ENCODE measurements around the gene FAM20C. TPM values are rescaled to one million over a fixed set of nuclear protein-coding genes. Genes with fewer than 3 reads are reported as not detected.
"Not testable (repeated sequence)": the region's sequence is repeated elsewhere in the genome, so short reads cannot be mapped to it uniquely, and the experiment has no call there.

FAM20C gene
- total and polyA plus RNA-seq, 4 donors = 17.1 to 58.8 (median 40.8) TPM

- H3K27ac ChIP-seq (ENCODE audit: low read depth, low read length); H3K27me3 ChIP-seq (ENCODE audit: control insufficient read depth, insufficient read depth, low read length): not testable (repeated sequence)
- WGBS (ENCODE audit: insufficient coverage) = 75% methylated on average over 2 of the region's 11 CpGs
Measured at GRCh38 chr7:182502-182901, 9.9 kb upstream of the FAM20C start.

GRCh38 chr7:183496-184292 is 8.7 kb upstream of the FAM20C start:
- H3K4me3 ChIP-seq (ENCODE audit: low read depth, low read length) = no peak overlapping the region
- H3K9me3 ChIP-seq (ENCODE audit: control insufficient read depth, insufficient read depth, low read length) = no peaks in the 10 kb centered on the region
- no peaks in the 10 kb centered on the region for H3K27me3 ChIP-seq (ENCODE audit: control insufficient read depth, insufficient read depth, low read length)
- no peaks in the 10 kb centered on the region for H3K36me3 ChIP-seq (ENCODE audit: control insufficient read depth, insufficient read depth, low read length)
- peaks cover 6% of the 10 kb centered on the region for H3K4me1 ChIP-seq (ENCODE audit: control insufficient read depth, insufficient read depth, low read length)
- DNase-seq (ENCODE audit: low read depth in 4 of 6, low spot score in 6 of 6) = no peak
- WGBS (ENCODE audit: insufficient coverage) = 65% methylated on average over 19 of the region's 30 CpGs
- no peak overlapping the region for H3K27ac ChIP-seq (ENCODE audit: low read depth, low read length)

More at GRCh38 chr7:182502-182901, 9.9 kb upstream of the FAM20C start:
- not testable (repeated sequence) for H3K9me3 ChIP-seq (ENCODE audit: control insufficient read depth, insufficient read depth, low read length); H3K36me3 ChIP-seq (ENCODE audit: control insufficient read depth, insufficient read depth, low read length); H3K4me1 ChIP-seq (ENCODE audit: control insufficient read depth, insufficient read depth, low read length); H3K4me3 ChIP-seq (ENCODE audit: low read depth, low read length)
- peak in 1 of 6 donors; percentile 47 for DNase-seq (ENCODE audit: low read depth in 4 of 6, low spot score in 6 of 6)

- no peaks in the 10 kb centered on the region for H3K9me3 ChIP-seq (ENCODE audit: control insufficient read depth, insufficient read depth, low read length)
- no peak overlapping the region for H3K4me3 ChIP-seq (ENCODE audit: low read depth, low read length)
- no peak for DNase-seq (ENCODE audit: low read depth in 4 of 6, low spot score in 6 of 6)
- H3K27ac ChIP-seq (ENCODE audit: low read depth, low read length) = no peak overlapping the region
- H3K27me3 ChIP-seq (ENCODE audit: control insufficient read depth, insufficient read depth, low read length) = no peaks in the 10 kb centered on the region
- peaks cover 6% of the 10 kb centered on the region for H3K4me1 ChIP-seq (ENCODE audit: control insufficient read depth, insufficient read depth, low read length)
- WGBS (ENCODE audit: insufficient coverage) = 68% methylated on average over 24 of the region's 27 CpGs
- peaks cover 5% of the 10 kb centered on the region for H3K36me3 ChIP-seq (ENCODE audit: control insufficient read depth, insufficient read depth, low read length)
Measured at GRCh38 chr7:184294-185264, 7.8 kb upstream of the FAM20C start.

- H3K4me3 ChIP-seq (ENCODE audit: low read depth, low read length) = no peak overlapping the region
- H3K4me1 ChIP-seq (ENCODE audit: control insufficient read depth, insufficient read depth, low read length) = peaks cover 21% of the 10 kb centered on the region
- no peak for DNase-seq (ENCODE audit: low read depth in 4 of 6, low spot score in 6 of 6)
- peaks cover 18% of the 10 kb centered on the region for H3K36me3 ChIP-seq (ENCODE audit: control insufficient read depth, insufficient read depth, low read length)
- no peaks in the 10 kb centered on the region for H3K27me3 ChIP-seq (ENCODE audit: control insufficient read depth, insufficient read depth, low read length)
- H3K9me3 ChIP-seq (ENCODE audit: control insufficient read depth, insufficient read depth, low read length) = no peaks in the 10 kb centered on the region
- H3K27ac ChIP-seq (ENCODE audit: low read depth, low read length) = no peak overlapping the region
- WGBS (ENCODE audit: insufficient coverage) = 89% methylated on average over 16 of the region's 26 CpGs
Measured at GRCh38 chr7:186516-187113, 5.8 kb upstream of the FAM20C start.

GRCh38 chr7:187227-187927 is 5.0 kb upstream of the FAM20C start:
- H3K27ac ChIP-seq (ENCODE audit: low read depth, low read length) = no peak overlapping the region
- no peaks in the 10 kb centered on the region for H3K27me3 ChIP-seq (ENCODE audit: control insufficient read depth, insufficient read depth, low read length)
- no peak for DNase-seq (ENCODE audit: low read depth in 4 of 6, low spot score in 6 of 6)
- H3K4me1 ChIP-seq (ENCODE audit: control insufficient read depth, insufficient read depth, low read length) = peaks cover 22% of the 10 kb centered on the region
- H3K9me3 ChIP-seq (ENCODE audit: control insufficient read depth, insufficient read depth, low read length) = no peaks in the 10 kb centered on the region
- peaks cover 18% of the 10 kb centered on the region for H3K36me3 ChIP-seq (ENCODE audit: control insufficient read depth, insufficient read depth, low read length)
- no peak overlapping the region for H3K4me3 ChIP-seq (ENCODE audit: low read depth, low read length)
- 78% methylated on average over 28 of the region's 28 CpGs for WGBS (ENCODE audit: insufficient coverage)

GRCh38 chr7:188174-188573 is 4.2 kb upstream of the FAM20C start:
- Histone ChIP-seq H3K9me3 (ENCODE audit: control insufficient read depth, insufficient read depth, low read length) (no peaks in the 10 kb centered on the region), H3K36me3 (ENCODE audit: control insufficient read depth, insufficient read depth, low read length) (peaks cover 18% of the 10 kb centered on the region), H3K27me3 (ENCODE audit: control insufficient read depth, insufficient read depth, low read length) (no peaks in the 10 kb centered on the region), H3K27ac (ENCODE audit: low read depth, low read length) (no peak overlapping the region), H3K4me1 (ENCODE audit: control insufficient read depth, insufficient read depth, low read length) (peaks cover 22% of the 10 kb centered on the region), H3K4me3 (ENCODE audit: low read depth, low read length) (no peak overlapping the region)
- no peak for DNase-seq (ENCODE audit: low read depth in 4 of 6, low spot score in 6 of 6)
- 68% methylated on average over 11 of the region's 11 CpGs for WGBS (ENCODE audit: insufficient coverage)

GRCh38 chr7:188727-189500 is 3.5 kb upstream of the FAM20C start:
- DNase-seq (ENCODE audit: low read depth in 4 of 6, low spot score in 6 of 6) = no peak
- Histone ChIP-seq H3K36me3 (ENCODE audit: control insufficient read depth, insufficient read depth, low read length) (peaks cover 18% of the 10 kb centered on the region), H3K4me1 (ENCODE audit: control insufficient read depth, insufficient read depth, low read length) (peaks cover 26% of the 10 kb centered on the region), H3K4me3 (ENCODE audit: low read depth, low read length) (no peak overlapping the region), H3K27me3 (ENCODE audit: control insufficient read depth, insufficient read depth, low read length) (no peaks in the 10 kb centered on the region), H3K9me3 (ENCODE audit: control insufficient read depth, insufficient read depth, low read length) (no peaks in the 10 kb centered on the region), H3K27ac (ENCODE audit: low read depth, low read length) (no peak overlapping the region)
- 51% methylated on average over 20 of the region's 24 CpGs for WGBS (ENCODE audit: insufficient coverage)

GRCh38 chr7:189719-190118 is 2.7 kb upstream of the FAM20C start:
- Histone ChIP-seq H3K9me3 (ENCODE audit: control insufficient read depth, insufficient read depth, low read length) (no peaks in the 10 kb centered on the region), H3K27me3 (ENCODE audit: control insufficient read depth, insufficient read depth, low read length) (no peaks in the 10 kb centered on the region), H3K36me3 (ENCODE audit: control insufficient read depth, insufficient read depth, low read length) (peaks cover 21% of the 10 kb centered on the region), H3K27ac (ENCODE audit: low read depth, low read length) (no peak overlapping the region), H3K4me1 (ENCODE audit: control insufficient read depth, insufficient read depth, low read length) (peaks cover 28% of the 10 kb centered on the region), H3K4me3 (ENCODE audit: low read depth, low read length) (no peak overlapping the region)
- DNase-seq (ENCODE audit: low read depth in 4 of 6, low spot score in 6 of 6) = no peak
- 96% methylated on average over 3 of the region's 4 CpGs for WGBS (ENCODE audit: insufficient coverage)
